HCEC 1CT (cell line): ENCODE data around the gene OBI1.

Experiments used
- DNase-seq: peaks from one replicate; pipeline ENCODE4 v3.0.0-alpha.2; 2017

The OBI1 gene

GRCh38 chr13:78603240-78603957 is 55.6 kb downstream of the OBI1 start, which contains the start of gene POU4F1:
POU4F1 (minus strand) TSS chr13:78603552; CDS start chr13:78603326, 226 bp downstream.
- DNase-seq: no peak

GRCh38 chr13:78602561-78603239 is 56.3 kb downstream of the OBI1 start:
- no peak for DNase-seq

DNA sequence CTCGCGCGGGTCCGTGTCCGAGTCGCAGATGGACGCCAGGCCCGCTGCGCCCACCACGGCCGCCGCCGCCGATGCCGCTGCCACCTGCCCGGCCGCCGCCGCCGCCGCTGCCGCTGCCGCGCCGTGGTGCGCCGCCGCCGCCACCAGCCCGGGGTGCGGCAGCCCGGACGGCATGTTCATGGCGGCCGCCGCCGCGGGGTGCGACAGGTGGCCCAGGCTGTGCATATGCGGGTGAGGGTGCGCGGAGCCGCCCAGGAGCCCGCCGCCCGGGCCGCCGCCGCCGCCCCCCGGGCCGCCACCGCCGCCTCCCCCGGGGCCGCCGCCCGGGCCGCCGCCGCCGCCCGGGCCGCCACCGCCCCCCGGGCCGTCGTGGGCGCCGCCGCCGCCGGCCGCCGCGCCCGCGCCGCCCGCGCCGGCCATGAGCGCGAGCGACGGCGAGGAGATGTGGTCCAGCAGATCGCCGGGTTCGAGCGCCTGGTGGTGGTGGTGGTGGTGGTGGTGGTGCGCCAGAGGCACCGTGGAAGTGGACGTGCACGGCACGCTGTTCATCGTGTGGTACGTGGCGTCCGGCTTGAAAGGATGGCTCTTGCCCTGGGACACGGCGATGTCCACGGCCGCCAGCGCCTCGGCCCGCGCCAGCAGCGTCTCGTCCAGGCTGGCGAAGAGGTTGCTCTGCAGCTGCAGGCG is 56.9 kb downstream of the OBI1 start:
- no peak for DNase-seq

DNA sequence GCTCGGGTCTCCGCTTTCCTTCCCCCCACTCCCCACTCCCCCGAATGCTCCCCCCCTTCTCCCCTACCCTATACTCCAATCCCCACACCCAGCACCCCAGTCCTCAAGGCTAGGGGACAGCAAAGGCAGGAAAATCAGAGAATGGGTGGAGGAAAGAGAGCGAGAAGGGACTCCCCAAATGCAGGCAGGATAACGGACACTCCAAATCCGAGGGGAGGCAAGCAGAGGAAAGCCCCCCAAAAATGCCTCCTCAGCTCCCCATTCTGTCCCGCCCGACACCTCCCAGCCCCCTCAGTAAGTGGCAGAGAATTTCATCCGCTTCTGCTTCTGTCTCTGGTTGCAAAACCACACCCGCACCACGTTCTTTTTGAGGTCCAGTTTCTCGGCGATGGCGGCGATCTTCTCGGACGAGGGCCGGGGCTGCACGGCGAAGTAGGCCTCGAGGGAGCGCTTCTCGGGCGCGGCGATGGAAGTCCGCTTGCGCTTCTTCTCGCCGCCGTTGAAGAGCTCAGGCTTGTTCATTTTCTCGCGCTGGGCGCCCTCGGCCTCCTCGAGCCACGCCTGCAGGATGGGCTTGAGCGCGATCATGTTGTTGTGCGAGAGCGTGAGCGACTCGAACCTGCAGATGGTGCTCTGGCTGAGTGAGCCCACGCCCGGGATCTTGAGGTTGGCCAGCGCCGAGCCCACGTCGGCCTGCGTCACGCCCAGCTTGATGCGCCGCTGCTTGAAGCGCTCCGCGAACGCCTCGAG is 57.7 kb downstream of the OBI1 start:
- no peak for DNase-seq

DNA sequence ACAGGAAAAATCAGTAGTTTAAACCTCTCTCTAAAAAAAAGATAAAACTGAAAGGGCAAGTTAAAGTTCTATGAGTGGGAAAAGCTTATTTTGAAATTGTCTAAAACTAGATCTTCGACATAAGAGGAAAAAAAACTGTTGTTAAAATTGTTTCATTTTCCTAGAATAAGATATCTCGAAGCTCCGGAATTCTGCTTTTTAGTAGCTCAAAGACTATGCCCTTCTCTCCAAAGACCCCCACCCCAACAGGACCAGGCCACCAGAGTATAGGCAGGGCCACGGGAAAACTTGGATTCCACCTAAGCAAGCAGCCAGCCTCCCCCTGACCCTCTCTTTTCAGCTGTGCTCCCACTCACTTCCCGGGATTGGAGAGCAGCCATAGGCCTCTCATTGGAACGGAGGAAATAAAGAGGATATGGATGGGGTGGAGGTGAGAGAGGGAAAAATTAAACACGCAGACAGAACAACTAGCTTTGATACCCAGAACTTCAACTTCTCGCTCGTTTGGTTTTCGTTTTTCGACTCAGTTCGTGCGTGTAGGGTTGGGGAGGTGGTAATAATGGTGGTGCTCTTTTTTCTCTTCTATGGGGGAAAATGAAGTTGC is 58.6 kb downstream of the OBI1 start:
- no peak for DNase-seq

DNA sequence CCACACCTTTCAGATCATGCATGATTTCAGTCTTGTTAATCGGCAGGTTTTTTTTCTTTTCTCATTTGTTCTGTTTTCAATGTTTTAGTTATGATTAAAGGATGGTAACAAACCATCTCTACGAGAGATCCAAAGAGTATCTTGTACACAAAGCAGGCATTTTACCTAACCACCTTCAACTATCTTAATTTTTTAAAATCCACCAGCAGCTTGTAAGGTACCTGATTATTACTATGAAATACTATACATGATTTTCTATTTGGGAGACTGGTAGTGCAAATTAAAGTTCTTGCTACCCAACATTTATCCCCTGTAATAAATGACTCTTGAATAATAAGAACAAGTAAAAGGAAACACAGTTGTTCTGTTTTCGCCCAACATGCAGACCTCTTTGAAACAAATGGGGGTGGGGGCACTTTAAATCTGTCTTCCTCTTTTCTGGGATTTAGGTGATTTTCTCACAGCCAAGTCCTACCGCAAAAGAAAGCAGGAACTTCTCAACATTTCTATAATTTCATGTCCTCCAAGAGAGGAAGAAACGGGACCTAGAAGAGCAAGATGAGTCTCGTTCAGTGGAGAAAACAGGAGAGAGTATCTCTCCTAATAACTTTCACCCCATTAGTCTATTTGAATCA is 59.2 kb downstream of the OBI1 start:
- no peak for DNase-seq

- no peak for DNase-seq
These were observed 59.9 kb downstream of the OBI1 start for GRCh38 chr13:78598966-78599644.

DNA sequence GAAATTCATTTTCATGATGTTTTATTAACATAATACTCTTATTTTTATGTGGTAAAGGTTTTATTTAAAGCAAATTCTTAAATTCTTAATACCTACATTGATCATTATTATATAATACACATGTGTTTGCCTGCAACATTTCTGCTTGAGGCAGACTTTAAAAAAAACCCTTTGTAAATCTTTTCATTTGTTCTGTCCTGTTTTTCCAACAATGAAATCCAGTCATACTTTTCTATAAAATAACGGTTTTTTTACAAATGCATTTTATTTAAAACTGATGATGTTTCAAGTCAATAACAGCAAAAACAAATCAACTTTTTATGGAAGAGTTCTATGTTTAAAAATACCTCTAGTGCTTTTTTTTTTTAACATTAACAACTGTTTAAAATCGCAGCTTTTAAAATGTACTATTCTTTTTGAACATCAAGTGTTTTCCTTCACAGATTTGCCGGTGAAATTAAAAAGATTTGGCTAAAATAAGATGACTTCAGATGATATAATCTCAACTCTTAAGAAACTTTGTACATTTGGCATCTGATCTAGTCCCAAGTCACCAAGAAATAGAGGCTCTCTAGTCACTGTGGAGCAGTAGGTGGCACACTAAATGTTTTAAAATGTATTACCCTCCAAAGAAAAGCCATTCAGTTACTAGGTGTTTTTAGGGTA is 60.7 kb downstream of the OBI1 start:
- no peak for DNase-seq

DNA sequence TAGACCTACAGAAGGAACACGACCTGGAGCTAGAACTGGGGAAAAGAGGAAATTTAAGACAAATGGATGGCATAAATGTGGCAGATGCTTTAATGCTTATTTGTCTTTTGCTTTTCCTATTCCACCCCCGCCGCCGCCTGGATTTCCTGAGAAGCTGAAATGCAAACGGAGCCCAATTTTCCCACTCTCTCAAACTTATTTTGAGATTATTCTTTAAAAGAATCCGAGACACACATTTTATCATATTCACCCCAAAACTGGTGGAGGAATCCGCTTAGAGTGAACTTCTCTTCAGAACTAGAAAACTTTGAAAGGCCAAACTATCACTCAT is 61.4 kb downstream of the OBI1 start:
- DNase-seq: no peak

DNA sequence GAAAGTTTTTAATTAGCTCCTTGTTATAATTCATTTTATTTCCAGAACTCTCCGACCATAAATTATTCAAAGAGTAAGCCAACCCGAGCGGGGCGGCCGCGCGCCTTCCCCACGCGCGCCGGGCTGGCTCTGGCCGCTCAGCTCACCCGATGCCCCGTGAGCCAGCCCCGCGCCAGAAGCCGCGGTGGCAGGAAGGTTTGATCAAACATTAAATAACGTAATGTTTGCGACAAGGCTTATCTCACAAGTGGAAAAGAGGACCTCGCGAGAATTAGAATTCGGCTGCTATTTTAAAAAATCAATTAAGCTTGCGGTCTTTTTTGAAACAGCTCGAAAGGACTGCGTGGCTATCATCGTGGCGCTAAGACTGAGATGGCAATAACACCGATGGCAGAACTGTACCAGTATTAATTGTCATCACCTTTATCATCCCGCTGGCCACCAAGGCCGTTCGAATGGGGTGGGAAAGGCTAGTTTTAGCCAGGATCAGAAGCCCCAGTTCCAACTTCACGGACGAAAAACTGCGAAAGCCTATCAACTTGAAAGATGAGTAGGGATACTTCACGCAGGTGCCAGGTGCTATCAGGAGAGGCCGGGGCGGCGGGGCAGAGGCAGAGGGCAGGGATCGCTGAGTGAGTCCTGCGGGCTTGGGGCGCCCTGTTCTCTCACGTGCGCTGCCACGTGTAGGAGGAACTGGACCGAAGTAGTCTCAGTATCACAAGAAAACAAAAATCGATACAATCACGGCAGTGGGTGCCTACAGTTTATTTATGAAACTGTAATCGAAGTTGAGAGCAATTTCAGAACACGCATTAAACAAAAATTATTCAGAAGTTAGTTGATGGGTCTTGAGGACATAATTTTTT is 62.0 kb downstream of the OBI1 start:
- DNase-seq: no peak

DNA sequence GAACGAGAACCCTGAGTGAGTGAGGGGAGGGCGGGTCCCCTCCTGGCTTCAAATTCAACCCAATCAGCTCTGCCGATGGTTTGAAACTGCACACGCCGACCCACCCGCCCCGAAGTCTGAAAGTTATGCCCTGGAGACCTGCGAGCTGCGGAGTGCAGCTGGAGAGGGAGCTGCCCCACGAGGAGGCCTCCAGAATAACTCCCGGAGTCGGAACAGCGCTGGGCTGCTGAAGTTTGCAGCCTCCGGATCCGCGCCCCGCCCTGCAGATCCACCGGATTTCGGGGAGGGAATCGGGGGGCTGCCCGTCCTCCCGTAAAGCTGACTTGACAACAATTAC is 62.6 kb downstream of the OBI1 start:
- DNase-seq: no peak

DNA sequence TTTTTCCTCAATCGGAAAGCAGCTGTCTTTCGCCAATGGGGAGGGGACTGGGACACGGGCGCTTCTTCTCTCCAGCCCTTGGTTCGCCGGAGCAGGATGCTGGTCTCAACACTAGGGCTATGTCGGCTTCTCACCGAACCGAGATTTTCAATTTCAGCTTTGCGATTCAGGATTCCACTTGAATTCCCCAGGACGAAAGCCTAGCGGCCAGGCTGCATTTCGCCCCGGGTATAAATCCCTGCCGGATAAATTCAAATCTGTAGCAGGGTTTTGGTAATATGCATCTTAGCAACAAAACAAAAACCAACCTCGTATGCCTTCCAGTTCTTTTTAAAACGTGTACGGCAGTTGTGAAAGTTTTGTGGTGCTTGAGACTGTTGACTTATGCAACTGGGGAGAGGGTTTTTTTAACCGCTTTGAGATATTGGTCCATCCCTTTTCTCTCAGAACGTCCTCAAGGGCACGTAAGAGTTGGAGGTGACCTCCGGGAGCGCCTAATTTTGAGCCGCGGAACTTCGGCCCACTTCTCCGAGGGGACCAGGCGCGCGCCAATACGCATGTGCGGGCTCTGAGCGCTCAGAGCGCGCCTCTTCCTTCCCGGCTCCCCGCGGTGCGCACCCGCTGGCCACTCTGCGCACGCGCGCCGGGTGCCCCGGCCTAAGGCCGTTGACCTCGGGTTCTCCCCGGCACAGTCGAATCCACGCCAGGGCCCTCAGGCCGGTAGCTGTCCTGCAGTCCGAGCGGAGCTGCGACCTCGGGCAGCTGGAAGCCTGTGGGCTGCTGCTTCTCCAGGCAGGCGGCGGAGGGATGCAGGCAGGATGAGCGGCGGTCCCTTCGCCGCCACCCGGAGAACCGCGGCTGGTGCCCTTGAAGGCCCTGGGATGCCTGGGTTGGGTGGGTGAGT is 63.2 kb downstream of the OBI1 start:
- no peak for DNase-seq

DNA sequence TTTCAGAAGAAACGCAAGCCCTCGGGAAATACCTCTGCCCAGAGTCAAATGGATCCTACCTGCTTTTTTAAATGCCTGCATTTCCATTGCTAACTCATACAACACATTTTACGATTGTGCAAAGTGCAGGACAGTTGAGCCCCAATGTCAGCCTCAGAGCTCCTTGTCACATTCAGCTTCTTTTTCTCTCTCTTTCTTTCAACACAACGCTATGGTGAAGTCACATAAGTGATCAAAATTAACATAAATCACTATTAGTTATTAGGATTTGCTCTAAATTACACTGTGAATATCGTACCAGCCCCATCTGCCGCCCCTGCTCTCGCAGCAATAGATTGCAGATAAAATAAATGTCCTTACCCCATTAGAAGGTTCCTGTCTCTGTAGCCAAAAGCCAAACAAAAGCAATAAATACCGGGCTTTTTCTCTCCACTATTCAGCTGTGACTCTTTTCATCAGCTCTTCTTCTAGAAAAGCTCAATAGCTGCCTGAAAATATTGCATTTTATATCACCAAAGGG is 64.4 kb downstream of the OBI1 start:
- DNase-seq: no peak

GRCh38 chr13:78593652-78594455 is 65.1 kb downstream of the OBI1 start:
- DNase-seq: no peak

GRCh38 chr13:78593129-78593528 is 65.8 kb downstream of the OBI1 start:
- no peak for DNase-seq

DNA sequence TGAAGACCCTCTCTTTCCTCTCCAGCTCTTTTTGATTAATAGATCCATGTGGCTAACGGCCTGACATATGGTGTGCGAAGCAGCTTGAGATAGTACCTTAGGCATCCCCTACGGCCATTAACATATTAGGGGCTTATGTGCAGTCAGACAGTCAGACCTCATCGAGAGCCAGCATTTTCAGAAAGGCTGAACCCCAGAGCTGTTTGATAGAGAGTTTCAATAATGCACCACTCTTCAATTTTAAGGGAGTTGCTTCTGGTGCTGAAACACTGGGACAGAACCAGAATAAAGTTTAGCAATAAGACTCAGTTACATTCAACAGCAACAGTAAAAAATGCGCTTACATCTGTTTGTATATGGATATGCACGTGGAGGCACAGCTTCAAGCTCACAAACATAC is 66.4 kb downstream of the OBI1 start:
- DNase-seq: no peak

DNA sequence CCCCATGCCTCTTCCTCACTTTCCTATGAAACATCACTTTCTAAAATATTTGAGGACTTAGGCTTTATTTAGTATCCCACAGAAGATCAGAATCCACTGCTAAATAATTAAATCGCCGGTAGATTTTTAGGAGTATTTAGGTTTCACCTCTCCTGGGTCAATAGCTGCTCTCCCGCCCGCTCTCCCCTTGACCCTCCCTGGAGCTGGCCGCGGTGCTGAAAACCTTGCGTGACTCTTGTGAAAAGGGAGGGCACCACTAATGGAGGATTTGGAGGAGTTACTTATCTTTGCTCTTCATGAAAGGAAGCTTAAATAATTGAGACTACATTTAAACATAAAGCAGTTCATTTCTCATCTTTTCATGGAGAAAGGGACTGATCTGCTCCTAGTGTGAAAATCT is 69.7 kb downstream of the OBI1 start:
- peak; percentile 24 for DNase-seq

DNA sequence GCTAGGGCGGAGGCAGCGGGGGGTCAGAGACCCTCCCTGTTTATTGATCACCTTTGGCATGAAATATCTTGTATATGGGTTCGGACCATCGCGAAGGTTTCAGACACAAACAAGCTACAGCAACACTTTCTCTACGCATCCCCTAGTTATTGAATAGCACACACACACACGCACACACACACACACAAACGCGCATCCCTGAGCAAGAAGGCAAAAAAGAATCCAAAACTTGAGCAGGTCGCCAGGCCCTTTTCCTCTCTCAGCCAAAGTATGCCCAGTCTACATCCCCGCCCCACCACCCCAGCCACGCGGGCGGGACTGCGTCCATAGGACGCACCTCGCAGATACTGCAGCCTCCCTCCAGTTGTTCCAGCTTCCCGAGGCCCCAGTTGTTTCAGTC is 71.6 kb downstream of the OBI1 start:
- DNase-seq: no peak
